HUES64 (cell line): Measurements from ENCODE around the gene FLT3LG.

Experiments used
- H3K27ac ChIP-seq: 2 replicates; pipeline ENCODE4 v1.7.0; 2013; ENCODE audit warnings: low read depth, low read length, inconsistent platforms
- H3K27me3 ChIP-seq: 2 replicates; pipeline ENCODE4 v1.6.1; 2013; ENCODE audit warnings: mild to moderate bottlenecking, low read length; ENCODE audit not compliant: insufficient read depth
- H3K36me3 ChIP-seq: 2 replicates; pipeline ENCODE4 v1.6.1; 2013; ENCODE audit warnings: mild to moderate bottlenecking, low read length; ENCODE audit not compliant: insufficient read depth
- H3K4me1 ChIP-seq: 2 replicates; pipeline ENCODE4 v1.6.1; 2013; ENCODE audit warnings: mild to moderate bottlenecking, low read length, moderate library complexity; ENCODE audit not compliant: insufficient read depth
- H3K4me3 ChIP-seq: 2 replicates; pipeline ENCODE4 v1.5.1; 2013; ENCODE audit warnings: mild to moderate bottlenecking, low read length, moderate library complexity
- H3K9ac ChIP-seq: 2 replicates; pipeline ENCODE4 v1.6.1; 2013; ENCODE audit warnings: mild to moderate bottlenecking, low read depth, low read length
- H3K9me3 ChIP-seq: 2 replicates; pipeline ENCODE4 v1.6.1; 2013; ENCODE audit warnings: low read depth, low read length; ENCODE audit not compliant: insufficient read depth
- WGBS: fragments of 150-250, 120-280 bp; methylation state at CpG from one replicate; pipeline ENCODE4 v1.1.7; 2013; ENCODE audit warnings: missing lambda C conversion rate; 5-methylcytosine and 5-hydroxymethylcytosine counted together

Gene FLT3LG

DNA sequence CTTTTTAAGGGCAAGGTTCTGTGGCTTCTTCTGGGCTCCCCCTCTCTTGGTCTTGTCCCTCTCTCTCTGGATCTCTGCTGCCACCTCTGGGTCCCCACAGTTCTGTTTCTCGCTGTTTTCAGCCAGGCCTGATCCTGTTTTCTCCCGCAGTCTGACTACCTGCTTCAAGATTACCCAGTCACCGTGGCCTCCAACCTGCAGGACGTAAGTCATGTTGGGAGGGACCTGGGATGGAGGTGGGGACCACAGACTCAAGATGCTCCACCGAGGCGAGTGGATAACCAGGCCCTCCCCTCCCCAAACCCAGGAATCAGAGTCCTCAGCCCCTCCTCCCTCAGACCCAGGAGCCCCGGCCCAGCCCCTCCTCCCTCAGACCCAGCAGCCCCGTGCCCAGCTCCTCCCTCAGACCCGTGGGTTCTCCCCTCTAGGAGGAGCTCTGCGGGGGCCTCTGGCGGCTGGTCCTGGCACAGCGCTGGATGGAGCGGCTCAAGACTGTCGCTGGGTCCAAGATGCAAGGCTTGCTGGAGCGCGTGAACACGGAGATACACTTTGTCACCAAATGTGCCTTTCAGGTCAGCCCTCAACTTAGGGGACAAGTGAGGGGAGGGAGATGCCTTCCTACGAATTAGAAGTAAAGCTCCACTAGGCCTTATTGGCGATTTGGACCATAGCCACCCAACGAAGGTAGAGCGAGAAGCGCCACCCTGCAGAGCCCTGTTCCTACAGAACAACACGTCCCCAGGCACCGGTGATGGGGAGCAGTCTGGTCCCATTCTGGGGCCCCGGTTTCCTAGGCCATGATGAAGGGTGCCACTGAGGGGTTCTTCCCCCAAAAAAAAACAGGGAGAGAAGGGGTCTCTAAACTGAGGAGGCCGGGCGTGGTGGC is 2.2 kb downstream of the FLT3LG start:
- Histone ChIP-seq H3K36me3 (0 out of 2 replicates have a peak, but pooled peaks cover 2% of the 10 kb centered on the region), H3K9me3 (no peaks in the 10 kb centered on the region), H3K27ac (no peak overlapping the region), H3K9ac (no peak overlapping the region), H3K4me1 (no peaks in the 10 kb centered on the region), H3K4me3 (peak overlapping the region; percentile 30), H3K27me3 (peaks cover 5% of the 10 kb centered on the region; the same call in 1 of the 2 replicates)
- 33% methylated on average over 26 of the region's 27 CpGs for WGBS

DNA sequence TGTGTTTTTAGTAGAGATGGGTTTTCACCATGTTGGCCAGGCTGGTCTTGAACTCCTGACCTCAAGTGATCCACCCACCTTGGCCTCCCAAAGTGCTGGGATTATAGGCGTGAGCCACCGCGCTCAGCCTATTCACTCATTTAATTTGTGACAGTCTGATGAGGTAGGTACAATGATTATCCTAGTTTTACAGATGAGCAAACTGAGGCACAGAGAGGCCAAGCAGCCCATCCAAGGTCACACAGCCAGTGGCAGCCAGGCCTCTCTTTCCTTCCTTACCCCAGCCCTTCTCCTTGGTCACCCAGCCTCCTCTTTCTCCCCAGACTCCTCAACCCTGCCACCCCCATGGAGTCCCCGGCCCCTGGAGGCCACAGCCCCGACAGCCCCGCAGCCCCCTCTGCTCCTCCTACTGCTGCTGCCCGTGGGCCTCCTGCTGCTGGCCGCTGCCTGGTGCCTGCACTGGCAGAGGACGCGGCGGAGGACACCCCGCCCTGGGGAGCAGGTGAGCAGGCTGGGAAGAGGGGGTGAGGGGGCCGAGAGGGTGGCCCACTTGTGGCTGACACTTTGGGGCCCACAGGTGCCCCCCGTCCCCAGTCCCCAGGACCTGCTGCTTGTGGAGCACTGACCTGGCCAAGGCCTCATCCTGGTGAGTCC is 6.1 kb downstream of the FLT3LG start:
- Histone ChIP-seq H3K9ac (no peak overlapping the region), H3K36me3 (no peaks in the 10 kb centered on the region), H3K4me3 (no peak overlapping the region), H3K4me1 (no peaks in the 10 kb centered on the region), H3K9me3 (no peaks in the 10 kb centered on the region), H3K27me3 (no peaks in the 10 kb centered on the region), H3K27ac (no peak overlapping the region)
- 90% methylated on average over 14 of the region's 14 CpGs for WGBS

GRCh38 chr19:49481020-49481683 is 7.1 kb downstream of the FLT3LG start:
- Histone ChIP-seq H3K27ac (no peak overlapping the region), H3K4me3 (no peak overlapping the region), H3K27me3 (no peaks in the 10 kb centered on the region), H3K9ac (no peak overlapping the region), H3K36me3 (no peaks in the 10 kb centered on the region), H3K4me1 (no peaks in the 10 kb centered on the region), H3K9me3 (no peaks in the 10 kb centered on the region)
- 93% methylated on average over 7 of the region's 7 CpGs for WGBS

DNA sequence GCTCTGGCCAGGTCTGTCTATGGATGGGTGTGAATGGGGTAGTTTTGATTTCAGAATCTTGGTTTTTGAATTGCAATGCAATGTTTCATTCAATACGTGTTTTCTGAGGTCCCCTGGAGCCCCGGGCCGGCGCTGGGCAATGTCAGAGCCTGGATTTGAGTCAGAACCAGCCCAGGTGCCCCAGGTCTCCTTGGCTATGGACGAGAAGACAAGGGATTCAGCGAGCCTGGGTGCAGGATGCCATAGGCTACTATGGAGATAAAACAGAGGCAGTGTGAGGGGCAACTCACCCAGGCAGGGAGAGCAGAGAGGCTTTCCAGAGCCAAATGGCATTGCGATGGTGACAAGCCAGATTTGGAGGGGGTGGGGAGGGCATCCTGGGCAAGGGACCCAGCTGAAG is 12.2 kb downstream of the FLT3LG start:
- Histone ChIP-seq H3K4me1 (peaks cover 7% of the 10 kb centered on the region), H3K27me3 (no peaks in the 10 kb centered on the region), H3K4me3 (no peak overlapping the region), H3K9me3 (no peaks in the 10 kb centered on the region), H3K27ac (no peak overlapping the region), H3K9ac (no peak overlapping the region), H3K36me3 (peaks cover 33% of the 10 kb centered on the region)
- 93% methylated on average over 7 of the region's 7 CpGs for WGBS

DNA sequence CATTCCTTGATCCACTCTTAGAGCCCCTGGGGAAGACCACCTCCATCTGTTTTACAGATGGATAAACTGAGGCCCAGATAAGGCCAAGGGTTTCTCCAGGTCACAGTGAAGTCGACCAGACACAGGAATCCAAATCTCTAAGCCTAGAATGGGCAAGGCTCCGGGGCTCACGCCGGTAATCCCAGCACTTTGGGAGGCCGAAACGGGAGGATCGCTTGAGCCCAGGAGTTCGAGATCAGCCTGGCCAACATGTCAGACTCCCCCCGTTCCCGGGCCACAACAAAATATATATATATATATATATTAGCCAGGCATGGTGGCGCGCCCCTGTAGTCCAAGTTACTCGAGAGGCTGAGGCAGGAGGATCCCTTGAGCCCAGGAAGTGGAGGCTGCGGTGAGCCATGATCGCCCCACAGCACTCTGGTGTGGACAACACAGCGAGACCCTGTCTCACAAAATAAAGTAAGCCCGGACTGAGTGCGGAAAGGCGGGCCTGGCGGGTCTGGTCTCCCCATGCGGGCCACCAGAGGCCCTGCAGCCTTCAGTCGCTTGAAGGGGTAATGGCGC is 12.8 kb downstream of the FLT3LG start:
- H3K27ac ChIP-seq: no peak overlapping the region
- no peaks in the 10 kb centered on the region for H3K27me3 ChIP-seq
- no peaks in the 10 kb centered on the region for H3K9me3 ChIP-seq
- WGBS: 64% methylated on average over 21 of the region's 23 CpGs
- 0 out of 2 replicates have a peak overlapping the region, but pooled peaks have one; percentile 39 for H3K9ac ChIP-seq
- H3K4me3 ChIP-seq: 0 out of 2 replicates have a peak overlapping the region, but pooled peaks have one; percentile 20
- peaks cover 39% of the 10 kb centered on the region for H3K36me3 ChIP-seq
- peaks cover 7% of the 10 kb centered on the region for H3K4me1 ChIP-seq

DNA sequence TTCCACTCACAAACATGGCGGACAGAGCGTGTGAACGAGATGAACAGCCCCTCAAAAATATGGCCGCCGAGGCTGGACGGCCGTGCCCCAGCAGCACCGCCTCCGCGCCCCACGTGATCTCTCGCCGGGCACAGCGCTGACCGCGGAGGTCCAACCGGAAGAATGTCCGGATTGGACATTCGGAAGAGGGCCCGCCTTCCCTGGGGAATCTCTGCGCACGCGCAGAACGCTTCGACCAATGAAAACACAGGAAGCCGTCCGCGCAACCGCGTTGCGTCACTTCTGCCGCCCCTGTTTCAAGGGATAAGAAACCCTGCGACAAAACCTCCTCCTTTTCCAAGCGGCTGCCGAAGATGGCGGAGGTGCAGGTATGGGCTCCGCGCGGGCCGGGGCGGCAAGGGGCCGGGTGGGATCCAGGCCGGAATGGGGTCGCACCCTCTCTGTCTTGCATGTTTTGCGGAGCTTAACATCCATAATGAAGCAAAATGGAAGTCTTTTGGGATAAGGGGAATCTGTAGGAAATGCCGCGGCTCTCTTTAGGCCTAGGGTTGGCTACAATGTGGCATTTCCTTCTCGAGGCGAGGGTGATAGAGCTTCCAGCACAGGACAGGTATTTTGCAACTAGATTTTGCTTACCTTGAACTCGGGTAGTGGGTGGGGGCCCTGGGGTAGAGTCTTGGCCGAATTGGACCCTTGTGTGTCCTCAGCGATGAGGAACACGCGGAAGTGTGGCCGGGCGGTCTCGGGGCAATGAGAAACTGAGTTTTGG is 13.4 kb downstream of the FLT3LG start, which contains the start of gene RPL13A:
Gene RPL13A (plus strand): TSS at position 332 of the 769 bp plus-strand sequence. CDS start 22 bp downstream, at position 354.
- Histone ChIP-seq H3K27ac (peak within 1 kb of the TSS; percentile 96), H3K9ac (peak within 1 kb of the TSS; percentile 100), H3K4me3 (peak within 1 kb of the TSS; percentile 94), H3K4me1 (peaks cover 7% of the 10 kb centered on the region), H3K36me3 (peaks cover 46% of the 10 kb centered on the region), H3K27me3 (no peaks in the 10 kb centered on the region), H3K9me3 (no peaks in the 10 kb centered on the region)
- WGBS: under 1% methylated on average over 57 of the region's 57 CpGs

DNA sequence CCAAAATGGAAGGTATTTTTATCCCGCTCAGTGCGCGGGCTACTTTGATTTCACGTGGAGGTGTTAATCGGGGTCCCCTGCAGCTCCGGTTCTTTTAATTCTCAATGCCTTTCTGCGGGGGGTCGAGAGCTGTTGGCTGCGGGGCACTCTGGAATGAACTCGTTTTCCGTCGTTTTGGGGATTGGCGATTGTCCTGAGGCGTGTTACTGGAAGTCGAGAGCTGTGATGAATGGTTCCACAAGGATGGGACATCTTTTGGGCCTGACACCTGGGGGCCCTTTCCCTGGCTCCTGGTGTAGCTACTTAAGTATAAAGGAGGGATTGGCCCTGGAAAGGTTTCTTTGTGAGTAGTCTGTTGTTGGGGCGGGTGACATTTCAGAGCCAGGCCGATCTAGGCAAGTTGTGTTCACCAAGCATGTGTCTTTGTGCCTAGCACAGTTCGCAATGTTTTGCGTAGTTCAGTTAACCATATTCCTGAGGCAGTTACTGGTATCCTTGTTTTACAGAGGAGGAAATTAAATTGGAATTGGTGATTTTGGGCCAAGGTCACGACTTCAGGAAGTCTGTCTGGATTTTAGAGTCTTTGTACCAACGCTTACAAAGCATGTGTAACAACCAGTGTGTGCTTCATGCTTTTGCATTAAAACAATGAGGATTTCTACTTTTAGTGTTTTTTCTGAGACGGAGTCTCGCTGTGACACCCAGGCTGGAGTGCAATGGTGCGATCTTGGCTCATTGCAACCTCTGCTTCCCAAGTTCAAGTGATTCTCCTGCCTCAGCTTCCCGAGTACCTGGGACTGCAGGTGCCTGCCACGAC is 14.2 kb downstream of the FLT3LG start:
- peaks cover 51% of the 10 kb centered on the region for H3K36me3 ChIP-seq
- H3K4me1 ChIP-seq: peaks cover 7% of the 10 kb centered on the region
- WGBS: 2% methylated on average over 26 of the region's 26 CpGs
- H3K4me3 ChIP-seq: peak overlapping the region; percentile 94
- no peaks in the 10 kb centered on the region for H3K9me3 ChIP-seq
- no peaks in the 10 kb centered on the region for H3K27me3 ChIP-seq
- peak overlapping the region; percentile 96 for H3K27ac ChIP-seq
- peak overlapping the region; percentile 100 for H3K9ac ChIP-seq

DNA sequence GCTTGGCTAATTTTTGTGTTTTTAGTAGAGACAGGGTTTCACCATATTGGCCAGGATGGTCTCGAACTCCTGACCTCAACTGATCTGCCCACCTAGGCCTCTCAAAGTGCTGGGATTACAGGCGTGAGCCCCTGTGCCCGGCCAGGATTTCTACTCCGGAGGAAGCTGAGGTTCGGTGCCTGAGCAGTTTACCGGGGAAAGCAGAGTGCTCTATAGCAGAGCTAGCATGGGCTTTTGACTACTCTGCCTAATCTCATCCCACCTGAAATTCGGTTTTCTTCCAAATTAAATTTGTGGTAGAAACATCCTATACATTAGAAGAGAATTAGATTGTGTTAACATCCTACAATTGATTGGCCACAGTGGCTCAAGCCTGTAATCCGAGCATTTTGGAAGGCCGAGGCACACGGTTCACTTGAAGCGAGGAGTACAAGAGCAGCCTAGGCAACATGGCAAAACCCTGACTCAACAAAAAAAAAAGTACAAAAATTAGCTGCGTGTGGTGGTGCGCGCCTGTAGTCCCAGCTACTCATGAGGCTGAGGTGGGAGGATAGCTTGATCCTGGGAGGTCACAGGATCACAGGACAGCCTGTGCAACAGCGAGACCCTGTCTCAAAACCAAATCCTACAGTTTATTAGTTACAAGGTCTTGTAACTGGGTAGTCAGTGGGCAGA is 15.0 kb downstream of the FLT3LG start:
- peak overlapping the region; percentile 94 for H3K4me3 ChIP-seq
- WGBS: 25% methylated on average over 14 of the region's 15 CpGs
- H3K27me3 ChIP-seq: no peaks in the 10 kb centered on the region
- H3K9ac ChIP-seq: peak overlapping the region; percentile 100
- peaks cover 7% of the 10 kb centered on the region for H3K4me1 ChIP-seq
- peak overlapping the region; percentile 96 for H3K27ac ChIP-seq
- H3K36me3 ChIP-seq: peaks cover 51% of the 10 kb centered on the region
- H3K9me3 ChIP-seq: no peaks in the 10 kb centered on the region

DNA sequence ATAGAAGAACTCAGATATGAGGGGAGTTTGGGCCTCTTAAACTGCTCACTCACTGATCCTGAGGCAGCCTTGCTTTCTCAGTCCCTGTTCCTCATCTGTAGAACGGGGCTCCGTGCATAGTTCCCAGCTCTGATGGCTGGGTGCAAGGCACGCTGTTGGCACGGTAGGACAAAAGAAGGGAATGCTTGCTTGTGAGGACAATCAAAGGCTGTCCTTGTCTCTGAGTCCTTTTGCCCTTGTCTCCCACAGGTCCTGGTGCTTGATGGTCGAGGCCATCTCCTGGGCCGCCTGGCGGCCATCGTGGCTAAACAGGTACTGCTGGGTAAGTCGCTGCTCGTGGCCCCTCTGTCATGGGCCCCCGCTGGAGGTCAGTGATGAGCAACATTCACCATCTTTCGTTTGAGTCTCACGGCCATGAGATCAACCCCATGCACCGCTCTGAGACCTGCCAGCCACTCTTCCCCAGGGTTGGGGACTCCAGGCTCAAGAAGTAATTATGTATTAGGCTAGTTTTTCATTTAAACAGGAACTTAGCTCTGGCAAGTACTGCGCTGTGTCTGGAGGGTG is 15.7 kb downstream of the FLT3LG start:
- 83% methylated on average over 15 of the region's 15 CpGs for WGBS

More for the DNA sequence above, 15.7 kb downstream of the FLT3LG start:
- H3K27ac ChIP-seq: peak overlapping the region; percentile 96
- peaks cover 7% of the 10 kb centered on the region for H3K4me1 ChIP-seq
- peaks cover 51% of the 10 kb centered on the region for H3K36me3 ChIP-seq
- H3K27me3 ChIP-seq: no peaks in the 10 kb centered on the region
- H3K4me3 ChIP-seq: peak overlapping the region; percentile 94
- no peaks in the 10 kb centered on the region for H3K9me3 ChIP-seq
- peak overlapping the region; percentile 100 for H3K9ac ChIP-seq
